Activated T-helper 1 cell treated with anti-CD3 and anti-CD28 coated beads, Interleukin-12 subunit alpha, Interleukin-12 subunit beta, Interleukin-2, Interleukin-4 antibody, amounts not matched to agents 30 ng/mL and 10 ng/mL and 1 ng/mL, durations not matched to agents 14 hours and 24 hours and 36 hours (primary cell): ENCODE results near the gene RPL9. TPM values are rescaled to one million over a fixed set of nuclear protein-coding genes. Genes with fewer than 3 reads are reported as not detected.
"Not testable (repeated sequence)": the region's sequence is repeated elsewhere in the genome, so short reads cannot be mapped to it uniquely, and the experiment has no call there.

Experiments used
- DNase-seq: peaks from one replicate; pipeline ENCODE4 v3.0.0; 2021; ENCODE audit warnings: low spot score
- H3K27ac Mint-ChIP-seq: one replicate; pipeline ENCODE4 v1.8.0; 2021; ENCODE audit warnings: mild to moderate bottlenecking, mixed read lengths
- H3K27me3 Mint-ChIP-seq: one replicate; pipeline ENCODE4 v1.8.0; 2022; ENCODE audit warnings: mild to moderate bottlenecking, moderate library complexity, mixed read lengths; ENCODE audit not compliant: insufficient read depth
- H3K36me3 Mint-ChIP-seq: one replicate; pipeline ENCODE4 v1.8.0; 2021; ENCODE audit warnings: low read depth, mixed read lengths
- H3K4me1 Mint-ChIP-seq: one replicate; pipeline ENCODE4 v1.8.0; 2021; ENCODE audit warnings: low read depth, mixed read lengths
- H3K4me3 Mint-ChIP-seq: one replicate; pipeline ENCODE4 v1.8.0; 2021; ENCODE audit warnings: mild to moderate bottlenecking, moderate library complexity, mixed read lengths
- H3K9me3 Mint-ChIP-seq: one replicate; pipeline ENCODE4 v1.8.0; 2021; ENCODE audit warnings: mixed read lengths
- intact Hi-C: fragments of 100-400 bp; cut with micrococcal nuclease; formaldehyde crosslinking; loops from one replicate; pipeline ENCODE4 v1.15.1; 2024
- total RNA-seq: library from RNA; stranded (reverse); gene quantifications from 2 replicates; pipeline ENCODE4 v1.2.3, GENCODE V29; 2022

The RPL9 gene
- total RNA-seq, 1 donor from 2014 or later, result 1,540 TPM

DNA sequence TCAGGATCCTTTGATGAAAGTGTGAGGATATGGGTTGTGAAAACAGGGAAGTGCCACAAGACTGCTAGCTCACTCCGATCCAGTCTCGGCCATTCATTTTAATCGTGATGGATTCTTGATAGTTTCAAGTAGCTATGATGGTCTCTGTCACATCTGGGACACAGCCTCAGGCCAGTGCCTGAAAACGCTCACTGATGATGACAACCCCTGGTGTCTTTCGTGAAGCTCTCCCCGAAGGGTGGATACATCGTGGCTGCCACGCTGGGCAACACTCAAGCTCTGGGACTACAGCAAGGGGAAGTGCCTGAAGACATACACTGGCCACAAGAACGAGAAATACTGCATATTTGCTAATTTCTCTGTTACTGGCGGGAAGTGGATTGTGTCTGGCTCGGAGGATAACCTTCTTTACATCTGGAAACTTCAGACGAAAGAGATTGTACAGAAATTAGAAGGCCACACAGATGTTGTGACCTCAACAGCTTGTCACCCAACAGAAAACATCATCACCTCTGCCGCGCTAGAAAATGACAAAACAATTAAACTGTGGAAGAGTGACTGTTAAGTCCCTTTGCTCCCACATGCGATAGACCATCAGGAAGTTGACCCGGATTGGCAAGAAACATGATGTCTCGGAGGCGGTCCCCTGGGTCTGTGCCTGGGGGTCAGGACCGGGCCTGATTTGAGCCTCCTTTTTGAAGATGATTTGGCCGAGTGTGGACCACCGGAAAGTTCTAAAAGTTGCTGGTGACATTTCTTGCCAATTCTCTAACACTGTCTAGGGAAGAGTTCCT lies 22.4 kb upstream of the RPL9 start:
- Mint-ChIP-seq H3K4me1 (no peaks in the 10 kb centered on the region), H3K4me3 (no peak overlapping the region), H3K36me3 (no peaks in the 10 kb centered on the region), H3K27me3 (no peaks in the 10 kb centered on the region), H3K27ac (no peak overlapping the region), H3K9me3 (peaks cover 6% of the 10 kb centered on the region)
- intact Hi-C loops, result no loop called here
- DNase-seq, result no peak

DNA sequence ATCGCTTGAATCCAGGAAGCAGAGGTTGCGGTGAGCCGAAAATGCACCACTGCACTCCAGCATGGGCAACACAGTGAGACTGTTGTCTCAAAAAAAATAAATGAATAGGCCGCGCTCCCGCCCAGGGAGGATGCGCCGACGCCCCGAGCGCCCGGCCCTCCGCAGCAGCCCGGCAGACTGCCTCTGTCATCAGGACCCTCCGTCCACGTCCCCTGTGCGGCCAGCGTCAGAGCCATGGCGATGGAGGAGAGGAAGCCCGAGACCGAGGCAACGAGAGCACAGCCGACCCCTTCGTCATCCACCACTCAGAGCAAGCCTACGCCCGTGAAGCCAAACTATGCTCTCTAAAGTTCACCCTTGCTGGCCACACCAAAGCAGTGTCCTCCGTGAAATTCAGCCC lies 21.5 kb upstream of the RPL9 start:
- no peaks in the 10 kb centered on the region for H3K36me3 Mint-ChIP-seq
- H3K27me3 Mint-ChIP-seq, result no peaks in the 10 kb centered on the region
- peaks cover 6% of the 10 kb centered on the region for H3K9me3 Mint-ChIP-seq
- no peak overlapping the region for H3K4me3 Mint-ChIP-seq
- no peak for DNase-seq
- H3K4me1 Mint-ChIP-seq, result no peaks in the 10 kb centered on the region
- intact Hi-C loops, result no loop called here
- H3K27ac Mint-ChIP-seq, result peak overlapping the region; percentile 48

DNA sequence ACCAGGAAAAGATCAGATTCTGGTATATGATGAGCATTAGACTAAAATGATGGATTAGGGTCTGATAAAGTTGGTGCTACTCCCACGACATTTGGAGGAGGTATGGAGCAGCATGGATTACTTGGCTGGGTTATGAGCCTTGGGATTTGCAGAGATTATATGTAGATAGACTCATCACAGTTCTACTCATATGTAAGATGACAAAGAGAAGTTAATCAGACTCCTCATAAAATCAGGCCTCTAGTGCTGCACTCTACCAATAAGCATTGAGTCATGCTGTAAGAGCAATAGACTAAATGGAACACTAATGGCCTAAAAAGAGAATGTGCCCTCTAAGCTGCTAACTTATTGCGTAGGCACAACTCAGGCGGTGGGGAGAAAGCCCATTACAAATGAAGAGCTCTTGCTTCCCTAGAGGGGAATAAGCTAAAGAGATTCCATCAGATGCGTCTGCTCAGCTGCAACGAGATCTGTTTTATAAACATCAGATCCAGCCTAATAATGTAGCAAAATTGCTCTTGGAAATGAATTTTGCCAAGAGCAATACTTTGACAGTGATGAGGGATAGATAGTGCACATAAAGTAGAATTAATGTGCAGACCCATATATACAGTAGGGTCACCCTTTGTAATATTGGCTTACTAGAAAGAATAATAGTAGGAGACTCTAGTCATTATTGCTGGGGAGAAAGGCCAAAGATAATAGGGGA lies 17.6 kb upstream of the RPL9 start:
- Mint-ChIP-seq H3K4me1 (no peaks in the 10 kb centered on the region), H3K36me3 (peaks cover 5% of the 10 kb centered on the region), H3K9me3 (no peaks in the 10 kb centered on the region), H3K4me3 (no peak overlapping the region), H3K27ac (no peak overlapping the region), H3K27me3 (no peaks in the 10 kb centered on the region)
- no peak for DNase-seq
- intact Hi-C loops, result no loop called here

DNA sequence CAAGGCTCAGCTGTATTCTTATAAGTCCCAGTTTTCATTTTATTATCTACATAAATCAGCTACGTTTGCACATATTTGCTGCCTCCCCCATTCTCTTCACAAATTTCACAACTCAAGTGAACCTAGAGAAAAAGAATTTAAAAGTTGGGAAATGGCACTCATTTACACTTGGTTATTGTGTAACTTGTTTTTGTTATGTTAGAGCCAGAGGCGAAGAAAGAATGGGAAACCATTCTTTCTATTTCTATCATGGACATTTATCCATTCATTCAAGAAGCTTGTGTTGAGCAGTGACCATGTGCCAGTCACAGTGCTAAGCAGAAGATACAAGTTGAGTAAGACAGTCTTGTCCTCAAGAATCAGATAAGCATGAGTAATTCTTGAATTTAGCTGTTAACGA lies 13.7 kb upstream of the RPL9 start:
- H3K9me3 Mint-ChIP-seq, result no peaks in the 10 kb centered on the region
- no peak for DNase-seq
- H3K4me3 Mint-ChIP-seq, result no peak overlapping the region
- peaks cover 8% of the 10 kb centered on the region for H3K4me1 Mint-ChIP-seq
- no peak overlapping the region for H3K27ac Mint-ChIP-seq
- H3K36me3 Mint-ChIP-seq, result peaks cover 5% of the 10 kb centered on the region
- intact Hi-C loops, result no loop called here
- no peaks in the 10 kb centered on the region for H3K27me3 Mint-ChIP-seq

DNA sequence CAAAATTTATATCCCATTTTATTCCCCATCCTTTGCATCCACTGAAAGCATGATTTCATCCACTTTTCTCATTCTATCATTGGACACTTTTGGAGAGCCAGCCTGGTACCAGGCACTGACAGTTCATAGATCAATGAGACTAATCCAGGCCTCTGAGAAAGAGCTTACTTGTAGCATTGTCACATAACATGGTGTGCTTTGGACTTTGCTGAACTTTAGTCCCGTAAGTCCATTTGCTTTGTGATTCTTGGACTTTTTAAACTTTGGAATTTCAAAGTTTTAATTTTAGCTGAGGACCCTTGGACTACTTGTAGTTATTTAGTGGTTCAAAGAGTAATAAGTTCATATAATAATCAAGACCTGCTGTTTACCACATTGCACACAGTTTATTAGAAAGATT lies 11.7 kb upstream of the RPL9 start:
- Mint-ChIP-seq H3K4me3 (no peak overlapping the region), H3K4me1 (peaks cover 8% of the 10 kb centered on the region), H3K36me3 (peaks cover 8% of the 10 kb centered on the region), H3K27ac (no peak overlapping the region), H3K27me3 (no peaks in the 10 kb centered on the region), H3K9me3 (no peaks in the 10 kb centered on the region)
- DNase-seq, result no peak
- intact Hi-C loops, result no loop called here

DNA sequence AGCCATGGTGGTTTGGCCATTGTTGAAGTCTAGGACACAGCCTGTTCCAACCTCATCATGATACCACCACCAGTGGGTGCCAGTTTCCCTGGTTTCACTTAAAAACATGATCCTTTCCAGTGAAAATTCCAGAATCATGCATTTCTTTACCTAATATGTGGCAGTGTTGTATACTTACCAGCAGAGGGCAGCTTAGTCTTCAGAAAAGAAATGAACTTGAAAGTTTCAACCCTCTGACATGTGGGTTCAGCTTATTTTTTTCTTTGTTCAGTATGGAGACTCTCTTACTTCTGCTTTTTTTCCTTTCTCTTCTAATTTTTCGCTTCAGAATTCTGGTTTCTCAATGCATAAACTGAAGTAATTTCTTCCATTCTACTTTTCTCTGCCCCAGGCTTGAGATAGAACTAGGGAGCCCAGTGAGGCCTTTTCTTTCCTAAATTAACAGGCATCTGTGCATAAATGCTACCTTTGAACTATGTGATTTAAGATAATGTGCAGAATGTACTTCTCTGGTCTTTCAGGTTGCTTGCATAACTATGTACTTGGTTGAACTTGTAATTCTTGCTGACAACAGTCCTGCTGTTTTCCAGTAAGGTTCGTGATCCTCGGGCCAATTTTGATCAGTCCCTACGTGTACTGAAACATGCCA lies 10.8 kb upstream of the RPL9 start:
- intact Hi-C loops, result loop anchor here (1.0 to 10.0 kb wide), 5 partner anchors 57 to 1265 kb away; partner anchors contain the start of genes PDS5A, SMIM14 and UGDH
- H3K4me1 Mint-ChIP-seq, result peaks cover 8% of the 10 kb centered on the region
- no peak overlapping the region for H3K27ac Mint-ChIP-seq
- H3K36me3 Mint-ChIP-seq, result peaks cover 13% of the 10 kb centered on the region
- no peak overlapping the region for H3K4me3 Mint-ChIP-seq
- no peak for DNase-seq
- no peaks in the 10 kb centered on the region for H3K27me3 Mint-ChIP-seq
- no peaks in the 10 kb centered on the region for H3K9me3 Mint-ChIP-seq

DNA sequence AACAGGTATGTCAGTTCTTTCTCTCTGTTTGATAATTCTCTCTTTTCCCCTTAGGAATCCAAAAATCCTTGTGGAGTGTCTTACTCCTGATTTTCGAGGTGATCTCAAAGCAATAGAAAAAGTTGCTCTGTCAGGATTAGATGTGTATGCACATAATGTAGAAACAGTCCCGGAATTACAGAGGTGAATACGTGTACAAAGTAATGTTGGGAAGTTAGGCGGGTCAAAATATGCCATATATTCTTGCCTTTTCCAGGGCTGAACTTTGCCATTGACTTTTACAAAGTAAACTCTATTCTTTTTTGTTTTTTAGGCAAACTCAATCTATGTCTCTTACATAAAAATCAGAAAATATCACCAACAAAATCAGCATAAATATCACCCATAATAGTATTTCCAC lies 8.7 kb upstream of the RPL9 start:
- no peaks in the 10 kb centered on the region for H3K9me3 Mint-ChIP-seq
- H3K4me3 Mint-ChIP-seq, result no peak overlapping the region
- no peak for DNase-seq
- H3K27me3 Mint-ChIP-seq, result no peaks in the 10 kb centered on the region
- H3K36me3 Mint-ChIP-seq, result peaks cover 12% of the 10 kb centered on the region
- no peak overlapping the region for H3K27ac Mint-ChIP-seq
- peaks cover 8% of the 10 kb centered on the region for H3K4me1 Mint-ChIP-seq
- intact Hi-C loops, result loop anchor here (10.0 kb wide), 1 partner anchor 1267 kb away; no protein-coding TSS in a partner anchor

DNA sequence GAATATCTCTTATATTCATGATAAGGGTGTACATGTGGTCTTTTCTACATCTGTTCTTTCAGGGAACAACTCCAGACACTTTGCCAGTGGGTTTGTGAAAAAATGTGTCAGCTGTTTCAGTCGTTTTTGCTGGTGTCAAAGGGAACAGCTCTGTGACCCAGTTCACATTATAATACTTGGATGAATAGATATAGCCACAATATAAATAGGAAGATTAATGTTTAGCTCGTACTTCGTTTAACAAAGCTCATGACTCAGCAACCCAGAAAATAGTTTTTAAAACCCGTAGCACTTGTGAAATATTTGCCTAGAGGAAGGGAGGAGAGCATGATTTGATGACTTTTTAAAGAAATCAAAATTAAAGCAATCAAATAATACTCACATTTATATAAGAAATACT lies 8.0 kb upstream of the RPL9 start:
- peaks cover 8% of the 10 kb centered on the region for H3K4me1 Mint-ChIP-seq
- DNase-seq, result no peak
- no peak overlapping the region for H3K4me3 Mint-ChIP-seq
- peaks cover 12% of the 10 kb centered on the region for H3K36me3 Mint-ChIP-seq
- H3K27ac Mint-ChIP-seq, result no peak overlapping the region
- no peaks in the 10 kb centered on the region for H3K9me3 Mint-ChIP-seq
- no peaks in the 10 kb centered on the region for H3K27me3 Mint-ChIP-seq
- intact Hi-C loops, result loop anchor here (10.0 kb wide), 1 partner anchor 1268 kb away; no protein-coding TSS in a partner anchor

DNA sequence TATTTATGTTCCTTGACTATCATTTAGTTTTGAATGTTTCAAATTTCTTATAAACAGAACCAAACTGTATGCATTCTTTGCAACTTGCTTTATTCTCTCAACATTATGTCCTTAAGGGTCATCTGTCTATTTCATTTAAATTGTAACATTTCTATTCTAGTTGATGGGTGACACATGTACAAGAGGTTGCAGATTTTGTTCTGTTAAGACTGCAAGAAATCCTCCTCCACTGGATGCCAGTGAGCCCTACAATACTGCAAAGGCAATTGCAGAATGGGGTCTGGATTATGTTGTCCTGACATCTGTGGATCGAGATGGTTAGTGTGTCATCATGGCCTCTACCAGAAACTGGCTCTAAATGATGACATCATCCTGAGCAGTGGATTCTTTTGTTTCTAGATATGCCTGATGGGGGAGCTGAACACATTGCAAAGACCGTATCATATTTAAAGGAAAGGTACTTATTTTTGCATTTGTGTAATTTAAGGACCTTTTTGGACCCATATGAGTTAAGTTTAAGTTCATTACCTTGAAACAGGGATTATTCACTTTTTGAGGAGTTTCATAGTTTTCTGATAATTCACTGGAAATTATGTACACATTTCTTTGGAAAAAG lies 6.3 kb upstream of the RPL9 start:
- DNase-seq, result no peak
- intact Hi-C loops, result loop anchor here (10.0 kb wide), 1 partner anchor 1270 kb away; no protein-coding TSS in a partner anchor
- H3K27ac Mint-ChIP-seq, result no peak overlapping the region

DNA sequence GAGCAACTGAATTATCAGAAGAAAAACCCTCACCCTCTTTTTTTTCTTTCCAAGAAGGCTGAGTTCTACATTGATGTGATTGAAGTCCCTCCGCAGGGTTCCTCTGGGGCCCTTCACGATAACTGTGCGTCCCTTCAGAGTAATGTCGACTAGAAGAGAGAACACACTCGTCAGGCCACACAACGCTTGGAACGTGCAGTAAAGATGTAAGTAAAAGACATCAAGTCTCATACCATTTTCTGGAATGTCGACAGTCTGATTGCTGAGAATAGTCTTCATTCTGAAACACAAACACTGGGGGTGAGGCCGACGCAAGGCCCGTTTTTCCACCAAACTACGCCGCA lies 589 bp downstream of the RPL9 start:
- not testable (repeated sequence) for DNase-seq, H3K27me3 Mint-ChIP-seq, H3K9me3 Mint-ChIP-seq
- intact Hi-C loops, result loop anchor here (1.0 to 5.0 kb wide), 11 partner anchors 8 to 1566 kb away; partner anchors contain the start of genes N4BP2, PDS5A, RFC1 and SMIM14
- peak overlapping the region; percentile 99 for H3K27ac Mint-ChIP-seq
- H3K4me1 Mint-ChIP-seq, result peaks cover 55% of the 10 kb centered on the region
- peak overlapping the region; percentile 99 for H3K4me3 Mint-ChIP-seq
- H3K36me3 Mint-ChIP-seq, result peaks cover 52% of the 10 kb centered on the region

More for the DNA sequence above, 6.3 kb upstream of the RPL9 start:
- Mint-ChIP-seq H3K9me3 (no peaks in the 10 kb centered on the region), H3K36me3 (peaks cover 12% of the 10 kb centered on the region), H3K27me3 (no peaks in the 10 kb centered on the region), H3K4me1 (peaks cover 21% of the 10 kb centered on the region), H3K4me3 (no peak overlapping the region)

DNA sequence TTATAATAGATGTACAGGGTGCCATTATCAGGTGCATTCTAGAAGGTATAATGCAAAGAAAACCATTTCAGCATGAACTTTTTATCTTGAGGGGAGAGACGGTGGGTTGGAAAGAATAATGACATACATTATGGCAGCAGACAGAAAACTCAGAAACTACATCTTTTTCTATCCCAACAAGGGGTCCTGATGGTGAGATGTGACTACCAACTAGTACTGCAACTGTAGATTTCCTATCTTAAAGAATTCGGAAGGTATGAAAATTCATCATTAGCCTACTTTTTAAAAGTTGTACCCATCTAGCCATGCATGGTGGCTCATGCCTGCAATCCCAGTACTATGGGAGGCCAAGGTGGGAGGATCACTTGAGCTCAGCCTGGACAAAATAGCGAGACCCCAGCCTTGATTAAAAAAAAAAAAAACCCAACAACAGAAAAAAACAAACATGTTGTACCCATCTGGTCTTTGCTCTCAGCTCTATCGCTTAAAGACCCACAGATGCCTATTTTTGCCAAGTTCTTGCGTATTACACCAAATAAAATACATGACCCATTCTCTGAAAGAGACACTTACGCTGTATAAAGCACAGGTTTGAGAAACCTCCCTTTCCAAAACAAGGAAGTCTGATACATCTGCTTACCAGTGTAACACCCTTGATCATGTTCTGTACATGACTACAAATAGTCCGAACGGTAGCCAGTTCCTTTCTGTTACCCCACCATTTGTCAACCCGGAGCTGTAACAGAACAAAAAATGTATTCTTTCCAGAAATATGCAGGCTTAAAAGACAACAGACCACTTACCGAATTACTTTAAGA lies 1.6 kb downstream of the RPL9 start:
- H3K36me3 Mint-ChIP-seq, result peaks cover 62% of the 10 kb centered on the region
- H3K4me3 Mint-ChIP-seq, result peak overlapping the region; percentile 99
- no peak for DNase-seq
- H3K9me3 Mint-ChIP-seq, result no peaks in the 10 kb centered on the region
- intact Hi-C loops, result loop anchor here (5.0 kb wide), 4 partner anchors 170 to 1565 kb away; partner anchors contain the start of genes TBC1D1 and TMEM156
- no peaks in the 10 kb centered on the region for H3K27me3 Mint-ChIP-seq
- peak overlapping the region; percentile 99 for H3K27ac Mint-ChIP-seq
- peaks cover 65% of the 10 kb centered on the region for H3K4me1 Mint-ChIP-seq

DNA sequence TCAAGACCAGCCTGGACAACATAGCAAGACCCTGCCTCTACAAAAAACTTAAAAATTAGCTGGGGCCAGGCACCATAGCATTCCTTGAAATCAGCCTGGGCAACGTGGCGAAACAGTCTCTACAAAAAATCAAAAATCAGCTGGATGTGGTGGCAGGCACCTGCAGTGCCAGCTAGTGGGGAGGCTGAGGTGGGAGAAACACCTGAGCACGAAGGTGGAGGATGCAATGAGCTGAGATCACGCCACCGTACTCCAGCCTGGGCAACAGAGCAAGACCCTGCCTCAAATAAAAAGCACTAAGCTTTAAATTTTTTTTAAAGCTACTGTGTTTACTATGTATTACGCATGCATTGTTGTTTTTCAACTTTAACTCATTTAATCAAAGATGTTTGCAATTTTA lies 3.2 kb downstream of the RPL9 start:
- Mint-ChIP-seq H3K9me3 (no peaks in the 10 kb centered on the region), H3K36me3 (peaks cover 73% of the 10 kb centered on the region), H3K4me3 (peak overlapping the region; percentile 99), H3K27me3 (no peaks in the 10 kb centered on the region), H3K27ac (no peak overlapping the region), H3K4me1 (peaks cover 63% of the 10 kb centered on the region)
- no peak for DNase-seq
- intact Hi-C loops, result loop anchor here (1.0 to 5.0 kb wide), 5 partner anchors 90 to 1563 kb away; partner anchors contain the start of genes TBC1D1 and TMEM156
